GM18511 (cell line): Measurements from ENCODE around the gene NINL.
"Not testable (repeated sequence)": the region's sequence is repeated elsewhere in the genome, so short reads cannot be mapped to it uniquely, and the experiment has no call there.

Source experiments
- ATAC-seq: cut with Tn5 transposase; IDR thresholded peaks from one replicate; pipeline ENCODE4 v1.9.1; 2021; ENCODE audit warnings: mild to moderate bottlenecking, moderate library complexity; ENCODE audit not compliant: unreplicated experiment

NINL gene

DNA sequence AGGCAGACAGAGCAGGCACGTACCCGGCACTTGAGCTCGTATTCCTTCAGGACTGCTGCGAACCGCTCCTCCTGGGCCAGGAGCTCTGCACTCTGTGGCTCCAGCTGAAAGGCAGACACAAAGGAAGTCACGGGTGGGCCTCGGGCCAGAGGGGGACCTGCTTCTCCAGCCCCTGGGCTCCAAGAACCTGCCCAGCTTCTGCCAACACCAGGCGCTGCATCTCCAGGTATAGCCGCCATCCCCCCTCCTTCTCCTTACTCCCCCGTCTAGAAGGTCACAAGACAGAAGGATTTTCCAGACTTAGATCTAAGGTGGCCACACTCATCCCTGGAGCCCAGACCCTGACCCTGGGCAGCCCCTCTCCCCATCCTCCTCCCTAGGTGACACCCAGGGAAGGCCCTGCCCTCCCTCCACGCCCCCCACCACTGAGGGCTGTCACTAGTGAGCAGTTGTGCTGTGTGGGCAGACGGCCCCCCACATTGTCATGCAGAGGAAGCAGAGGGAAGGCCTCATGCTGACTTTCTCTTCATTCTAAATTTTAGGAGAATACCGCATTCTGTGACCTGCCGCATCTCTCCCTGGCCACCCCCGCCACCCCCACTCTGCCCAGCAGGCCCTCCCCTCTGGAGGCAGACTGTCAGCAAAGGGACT is 96.0 kb downstream of the NINL start:
- ATAC-seq = no peak

DNA sequence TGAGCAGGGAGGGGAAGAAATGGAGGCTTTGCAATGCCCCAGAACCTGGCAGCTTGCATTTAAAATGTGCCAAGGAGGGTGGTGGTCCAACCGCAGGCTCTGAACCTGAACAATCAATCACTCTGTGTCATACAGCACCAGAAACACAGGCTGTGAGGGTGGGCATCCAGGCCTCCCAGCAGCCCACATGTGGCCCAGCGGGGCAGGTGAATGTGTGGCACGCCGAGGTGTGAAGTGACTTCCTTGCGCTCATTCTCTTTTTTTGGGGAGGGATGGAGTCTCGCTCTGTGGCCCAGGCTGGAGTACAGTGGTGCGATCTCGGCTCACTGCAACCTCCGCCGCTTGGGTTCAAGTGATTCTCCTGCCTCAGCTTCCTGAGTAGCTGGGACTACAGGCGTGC is 97.4 kb downstream of the NINL start:
- ATAC-seq = no peak

DNA sequence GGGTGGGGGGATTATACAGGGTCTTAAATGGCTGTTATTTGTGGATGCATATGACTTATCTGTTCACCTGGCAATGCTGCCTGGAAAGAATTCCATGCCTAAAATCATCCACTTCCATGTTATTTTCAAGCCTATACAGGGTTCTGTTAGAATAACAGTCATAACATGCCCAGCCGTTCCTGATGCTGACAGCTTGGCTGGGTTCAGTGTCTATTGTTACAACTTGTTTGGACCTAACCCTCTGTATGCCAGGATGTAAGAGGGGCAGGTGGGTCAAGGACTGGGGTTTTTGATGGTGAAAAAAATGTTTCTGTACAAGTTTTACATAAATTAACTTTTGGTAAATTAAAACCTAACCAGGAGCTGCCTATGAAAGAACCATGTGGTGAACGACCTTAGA is 98.0 kb downstream of the NINL start:
- ATAC-seq = no peak

DNA sequence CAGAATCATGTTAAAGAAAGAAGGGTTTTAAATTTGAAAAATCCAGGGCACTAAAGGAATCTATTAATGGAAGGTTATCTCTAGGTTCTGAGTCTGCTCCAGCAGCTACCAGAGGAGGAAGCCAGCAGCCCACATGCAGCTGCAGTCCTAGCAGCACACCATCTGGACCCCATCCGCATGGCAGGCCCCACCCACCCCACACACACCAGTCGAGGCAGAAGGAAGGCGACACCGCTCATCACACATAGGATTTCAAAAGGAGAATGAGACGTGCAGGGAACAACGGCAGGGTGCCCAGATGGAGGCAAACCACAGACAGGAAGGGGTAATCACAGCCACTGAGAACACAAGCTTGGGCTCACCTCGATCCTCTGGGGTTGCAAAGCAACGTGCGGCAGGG is 99.0 kb downstream of the NINL start:
- ATAC-seq = no peak

DNA sequence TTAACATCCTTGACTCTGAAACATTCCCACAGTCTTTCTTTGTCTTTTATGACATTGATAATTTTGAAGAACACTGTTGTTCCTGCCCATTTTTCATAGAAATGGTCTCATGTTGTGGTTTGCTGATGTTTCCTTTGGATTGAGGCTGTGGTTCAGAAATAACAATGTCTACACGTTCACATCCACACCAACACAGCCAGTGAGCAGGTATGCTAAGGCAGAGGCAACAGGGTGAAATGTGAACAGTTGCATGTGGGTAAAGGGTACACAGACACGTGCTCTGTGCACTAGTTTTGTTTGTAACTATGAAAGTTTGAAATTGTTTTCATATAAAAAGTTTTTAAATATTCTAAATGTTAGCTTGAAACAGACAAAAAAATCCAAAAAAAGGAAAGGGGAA is 99.5 kb downstream of the NINL start:
- no peak for ATAC-seq

DNA sequence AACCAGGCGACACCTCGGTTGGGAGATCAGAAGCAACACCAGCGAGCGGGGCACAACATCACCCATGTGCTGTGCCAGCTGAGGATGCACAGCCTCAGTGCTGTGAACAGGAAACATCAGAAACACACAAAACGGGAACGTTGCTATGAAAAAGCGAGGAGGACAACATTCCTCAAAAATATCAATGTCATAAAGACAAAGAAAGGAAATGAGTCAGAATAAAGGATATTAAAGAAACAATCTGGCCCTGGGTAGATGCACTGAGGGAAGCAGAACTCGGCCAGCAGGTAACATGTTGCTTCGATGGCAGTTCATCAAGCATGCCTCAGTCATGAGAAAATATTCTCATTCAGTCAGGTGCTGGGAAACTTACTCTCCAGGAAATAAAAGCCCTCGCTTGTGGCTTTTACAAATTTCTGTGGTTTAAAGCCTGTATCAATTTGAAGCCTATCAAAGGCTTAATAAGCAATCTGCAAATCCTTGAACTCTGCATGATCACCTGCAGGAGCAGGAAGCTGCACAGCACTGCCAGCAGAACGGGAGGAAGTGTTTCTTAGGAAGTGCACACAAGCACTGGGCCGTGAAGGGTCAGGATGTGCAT is 100.3 kb downstream of the NINL start:
- ATAC-seq = no peak

DNA sequence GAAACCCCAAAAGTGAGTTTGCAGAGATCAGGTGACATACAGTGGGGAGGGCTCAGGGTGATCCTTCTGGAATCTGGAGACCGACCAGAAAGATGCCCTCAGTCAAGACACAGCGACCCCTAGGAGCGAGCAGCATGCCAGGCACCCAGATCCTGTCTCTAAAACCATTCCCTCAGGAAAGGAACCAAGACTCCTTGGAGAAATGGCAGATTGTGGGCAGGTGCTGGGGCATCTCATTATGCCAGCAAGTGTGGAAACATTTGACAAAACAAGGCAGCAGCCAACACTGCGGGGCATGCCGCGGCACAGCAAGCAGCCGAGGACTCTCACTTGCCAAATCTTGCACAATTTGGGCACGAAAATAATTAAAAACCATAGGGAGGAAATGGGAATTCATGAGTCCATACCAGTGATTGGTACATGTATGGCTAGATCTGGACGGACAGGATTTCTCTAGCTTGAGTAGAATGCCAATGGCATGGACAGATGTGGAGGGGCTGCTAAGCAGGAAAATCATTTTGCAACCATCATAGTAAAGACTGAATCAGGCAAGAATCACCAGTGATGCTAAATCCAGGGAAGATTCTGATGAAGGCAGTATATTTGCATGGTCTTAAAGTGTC is 101.0 kb downstream of the NINL start:
- no peak for ATAC-seq

DNA sequence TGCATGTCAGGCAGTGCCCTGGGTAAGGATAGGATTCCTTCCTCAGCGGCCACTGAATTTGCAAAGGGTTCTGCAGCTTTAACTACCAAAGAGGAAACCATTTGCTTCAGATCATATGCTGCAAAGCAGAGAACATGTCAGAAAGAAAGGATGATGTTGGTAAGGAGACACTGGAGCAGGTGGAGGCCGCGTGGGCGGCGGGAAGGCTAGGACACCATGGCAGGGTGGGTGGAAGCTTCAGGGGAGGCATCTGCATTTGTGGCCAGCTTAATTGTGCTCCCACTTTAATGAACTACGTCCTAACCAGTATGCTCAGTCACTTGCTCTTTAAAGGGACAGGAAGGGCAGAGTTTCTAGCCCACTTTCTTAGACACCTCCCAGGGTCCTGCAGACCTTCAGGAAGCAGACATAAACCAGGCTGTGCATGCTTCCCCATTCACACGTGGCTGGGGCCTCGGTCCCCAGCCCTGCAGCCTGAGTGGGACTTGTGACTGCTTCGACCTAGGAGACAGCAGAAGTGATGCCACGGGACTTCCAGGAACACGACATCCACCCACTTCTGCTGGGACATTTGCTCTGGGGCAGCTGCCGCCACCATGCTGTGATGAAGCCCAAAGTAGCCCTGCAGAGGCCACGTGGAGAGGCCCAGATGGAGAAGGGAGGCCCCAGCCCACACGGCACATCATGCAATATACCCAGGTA is 101.7 kb downstream of the NINL start:
- no peak for ATAC-seq

DNA sequence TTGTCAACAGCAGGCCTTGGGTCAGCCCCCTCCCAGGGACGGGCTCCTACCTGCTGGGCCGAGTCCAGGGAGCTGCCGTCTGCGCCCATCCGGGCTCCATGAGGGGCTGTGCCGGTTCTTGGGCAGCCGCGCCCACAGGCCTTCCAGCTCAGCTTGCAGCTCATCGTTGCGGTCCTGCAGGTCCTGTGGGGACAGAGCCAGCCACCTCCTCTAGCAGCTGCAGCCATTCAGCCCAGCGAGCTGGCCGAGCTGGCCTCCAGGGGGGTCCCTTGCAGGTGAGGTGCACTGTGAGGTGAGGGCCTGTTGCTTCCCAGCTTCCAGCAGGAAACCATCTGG is 103.4 kb downstream of the NINL start:
- ATAC-seq = no peak

DNA sequence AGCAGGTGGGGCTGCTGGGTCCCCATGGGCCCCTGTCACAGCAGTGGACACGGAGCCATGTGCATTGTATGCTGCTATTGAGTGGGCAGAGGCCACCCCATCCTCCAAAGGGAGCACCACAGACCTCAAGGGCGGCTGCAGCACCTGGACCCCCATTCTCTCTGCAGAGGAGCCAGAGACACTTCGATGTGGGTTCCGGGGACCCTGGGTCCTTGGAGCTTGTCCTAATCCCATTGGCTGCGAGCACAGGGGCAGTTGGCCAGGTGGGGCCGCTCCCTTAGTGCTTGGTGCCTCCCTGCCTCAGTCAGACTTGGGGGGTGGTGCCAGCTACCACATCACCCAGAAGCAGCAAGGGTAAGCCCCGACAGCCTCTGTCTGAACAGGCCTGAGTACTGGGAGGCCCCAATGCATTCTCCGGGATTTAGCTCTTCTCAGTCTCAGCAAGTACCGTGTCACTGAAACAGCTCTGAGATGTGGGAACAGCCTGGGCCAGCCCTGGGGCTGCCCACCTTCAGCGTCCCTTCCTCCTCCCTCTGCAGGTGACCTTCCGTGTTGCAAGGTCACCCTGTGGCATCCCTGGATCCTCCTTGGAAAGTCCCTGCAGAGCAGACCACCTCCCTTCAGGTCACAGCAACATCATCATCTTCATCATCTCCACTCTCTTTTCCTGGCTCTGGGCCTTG is 104.0 kb downstream of the NINL start:
- no peak for ATAC-seq

DNA sequence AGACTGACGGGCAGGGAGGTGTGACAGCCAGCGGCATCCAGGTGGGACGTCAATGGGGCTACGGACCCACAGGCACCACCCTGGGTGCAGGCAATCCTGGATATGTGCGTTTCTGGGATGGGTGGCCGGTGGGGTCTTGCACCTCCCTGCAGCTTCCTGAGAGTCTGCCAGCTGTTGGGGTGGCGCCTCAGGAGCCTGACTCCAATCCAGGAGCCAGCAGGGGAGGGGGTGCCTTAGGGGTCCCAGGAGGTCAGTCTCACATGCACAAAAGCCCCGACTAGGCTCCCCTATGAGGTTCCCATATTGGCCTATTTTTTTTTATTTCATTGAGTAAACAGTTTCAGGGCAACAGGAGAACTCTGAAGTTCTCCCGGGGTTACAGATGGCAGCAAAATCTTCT is 104.5 kb downstream of the NINL start:
- ATAC-seq = no peak

DNA sequence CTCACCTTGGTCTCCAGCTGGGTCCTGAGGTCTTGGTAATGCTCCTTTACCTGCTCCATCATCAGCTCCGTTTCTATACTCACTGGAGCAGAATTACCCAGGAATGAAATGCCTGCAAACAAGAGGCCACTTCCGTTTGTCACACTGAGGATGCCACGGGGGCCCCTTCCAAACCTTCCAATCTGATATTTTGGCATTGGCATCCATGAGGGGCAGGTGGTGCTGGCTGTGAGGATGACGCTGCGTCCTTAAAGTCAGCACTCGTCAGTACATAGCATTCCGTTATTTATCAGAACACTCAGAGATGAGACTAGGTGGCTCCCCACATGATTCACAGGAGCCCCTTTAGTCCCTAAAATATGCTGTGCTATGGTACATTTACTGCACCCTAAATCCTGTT is 105.2 kb downstream of the NINL start:
- no peak for ATAC-seq

DNA sequence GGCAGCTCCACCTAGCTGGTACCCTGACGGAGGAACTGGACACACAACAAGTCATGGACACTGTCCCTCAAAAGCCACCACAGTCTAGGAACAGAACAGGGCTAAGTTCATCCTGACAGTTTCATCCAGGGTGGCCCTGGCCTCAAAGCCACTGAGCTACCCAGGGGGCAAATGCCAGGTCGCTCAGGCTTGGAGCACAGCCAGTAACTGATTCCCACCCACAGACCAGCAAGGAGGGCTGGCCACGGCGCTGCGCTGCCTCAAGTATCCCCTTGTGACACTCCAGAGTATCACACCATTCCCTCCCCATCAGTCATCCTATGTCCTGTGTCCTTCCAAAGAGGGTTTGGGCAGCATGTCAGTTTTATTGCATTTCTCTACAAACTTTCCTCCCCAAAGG is 105.7 kb downstream of the NINL start:
- ATAC-seq = no peak

DNA sequence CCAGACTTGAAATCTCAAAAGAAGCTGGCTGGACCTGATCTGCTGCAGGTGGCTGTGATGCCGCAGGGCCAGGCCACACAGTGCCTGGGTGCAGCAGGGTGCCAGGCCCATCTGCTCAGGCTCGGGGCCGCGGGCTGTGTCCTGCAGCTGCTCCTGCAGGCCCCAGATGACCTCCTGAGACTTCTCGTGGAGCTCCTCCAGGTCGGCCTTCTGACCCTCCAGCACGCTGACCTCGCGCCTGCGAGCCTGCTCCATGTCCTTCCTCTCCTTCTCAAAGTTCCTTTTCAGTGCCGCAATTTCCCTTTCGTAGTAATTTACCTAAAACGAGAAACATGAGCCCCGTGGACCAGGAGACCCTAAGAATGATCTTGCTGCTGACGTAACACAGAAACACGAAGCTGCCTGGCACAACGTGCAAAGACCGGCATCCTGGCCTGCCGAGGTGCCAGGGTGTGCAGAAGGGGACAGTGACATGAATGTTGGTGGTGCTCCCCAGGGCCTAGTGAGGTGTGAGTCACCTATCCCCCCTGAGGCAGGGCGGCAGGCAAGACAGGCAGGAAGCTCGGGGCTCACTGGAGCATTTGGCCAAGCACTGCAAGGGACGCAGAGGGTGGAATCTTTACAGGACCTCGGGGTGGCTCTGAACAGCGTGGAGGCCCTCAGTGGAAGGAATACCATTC is 106.3 kb downstream of the NINL start:
- no peak for ATAC-seq

DNA sequence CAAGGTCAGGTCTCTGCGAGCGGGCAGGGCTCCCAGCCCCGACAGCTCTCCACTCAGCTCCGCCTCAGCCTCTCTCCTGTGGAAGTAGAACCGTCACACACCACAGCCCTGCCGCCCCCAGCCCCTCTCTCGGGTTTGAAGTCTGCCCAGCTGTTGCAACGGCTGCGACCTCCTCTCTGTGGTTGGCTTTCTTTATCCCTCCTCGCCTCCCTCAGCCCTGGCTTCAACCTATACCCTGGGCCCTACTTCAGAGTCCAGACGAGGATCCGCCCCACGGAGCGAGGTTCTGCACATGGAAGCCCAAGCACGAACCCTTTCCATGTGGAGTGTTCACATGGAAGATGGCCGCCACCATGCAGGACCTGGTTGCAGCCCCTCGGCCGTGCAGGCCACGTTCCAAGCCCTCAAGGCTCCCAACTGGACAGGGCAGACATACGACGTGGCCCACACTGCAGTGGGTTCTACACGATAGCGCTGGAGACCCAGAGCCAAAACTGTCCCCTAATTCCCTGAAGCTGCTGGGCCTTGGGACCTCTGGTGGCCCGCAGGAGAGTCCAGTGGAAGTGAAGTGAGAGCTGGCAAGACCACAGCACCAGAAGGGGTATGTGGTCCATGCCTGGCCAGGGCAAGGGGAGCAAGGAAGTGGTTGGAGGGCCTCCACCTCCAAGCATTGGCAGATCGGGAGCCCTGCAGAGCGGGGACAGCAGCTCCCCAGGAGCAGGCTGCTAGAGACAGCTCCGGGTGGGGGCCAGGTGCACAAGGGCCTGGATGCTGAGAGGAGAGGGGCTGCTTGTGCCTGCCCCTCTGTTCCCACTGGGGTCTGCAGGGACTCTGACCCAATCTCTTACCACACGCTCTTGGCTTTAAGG is 108.1 kb downstream of the NINL start:
- ATAC-seq = no peak

DNA sequence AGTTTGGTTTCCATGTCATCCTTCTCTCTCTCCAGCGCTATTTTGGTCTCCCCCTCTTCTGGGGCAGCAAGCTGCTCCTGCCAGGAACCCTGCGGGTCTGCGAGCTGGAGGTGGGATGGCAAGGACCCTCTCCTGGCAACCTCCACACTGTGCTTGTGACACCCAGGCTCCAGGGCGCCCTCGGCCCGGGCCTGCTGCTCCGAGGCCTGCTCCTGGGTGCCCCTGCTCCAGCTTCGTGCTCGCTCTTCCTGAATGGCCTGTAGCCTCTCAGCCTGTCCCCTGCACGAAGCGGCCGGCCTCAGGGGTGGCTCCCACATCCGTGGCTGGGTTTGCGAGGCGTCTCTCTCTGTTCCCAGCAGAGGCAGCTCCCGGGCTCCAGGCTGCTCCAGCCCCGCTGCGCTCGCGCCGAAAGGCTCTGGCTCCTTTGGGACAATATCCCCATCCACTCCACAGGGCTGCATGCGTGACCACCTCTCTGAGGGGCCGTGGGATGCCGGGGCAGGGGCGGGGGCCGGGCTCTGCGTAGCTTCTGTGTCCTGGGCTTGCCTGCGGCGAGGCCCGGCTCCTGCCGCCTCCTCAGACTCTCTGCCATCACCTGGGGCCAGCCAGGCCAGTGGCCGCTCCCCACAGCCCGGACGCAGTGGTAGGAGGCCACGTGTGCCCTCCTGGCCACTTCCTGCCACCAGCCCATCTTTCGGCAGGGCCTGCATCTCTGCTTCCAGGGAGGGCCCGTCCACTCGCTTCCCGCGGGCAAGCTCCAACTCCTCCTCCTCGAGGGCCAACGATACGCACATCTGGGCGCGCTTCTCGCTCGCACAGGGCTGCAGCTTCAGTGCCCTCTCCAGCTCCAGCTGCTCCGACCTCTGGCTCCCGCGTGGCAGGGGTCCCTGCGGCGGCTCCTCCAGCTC is 109.0 kb downstream of the NINL start:
- no peak for ATAC-seq

DNA sequence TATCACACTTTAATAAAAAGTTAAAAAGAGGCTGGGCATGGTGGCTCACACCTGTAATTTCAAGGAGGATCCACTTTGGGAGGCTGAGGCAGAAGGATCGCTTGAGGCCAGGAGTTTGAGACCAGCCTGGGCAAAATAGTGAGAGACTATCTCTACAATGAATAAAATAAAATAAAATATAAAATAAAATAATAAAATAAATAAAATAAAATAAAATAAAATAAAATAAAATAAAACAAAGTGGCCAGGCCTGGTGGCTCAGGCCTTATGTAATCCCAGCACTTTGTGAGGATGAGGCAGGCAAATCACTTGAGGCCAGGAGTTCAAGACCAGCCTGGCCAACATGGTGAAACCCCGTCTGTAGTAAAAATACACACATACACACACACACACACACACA is 112.0 kb downstream of the NINL start:
- not testable (repeated sequence) for ATAC-seq

DNA sequence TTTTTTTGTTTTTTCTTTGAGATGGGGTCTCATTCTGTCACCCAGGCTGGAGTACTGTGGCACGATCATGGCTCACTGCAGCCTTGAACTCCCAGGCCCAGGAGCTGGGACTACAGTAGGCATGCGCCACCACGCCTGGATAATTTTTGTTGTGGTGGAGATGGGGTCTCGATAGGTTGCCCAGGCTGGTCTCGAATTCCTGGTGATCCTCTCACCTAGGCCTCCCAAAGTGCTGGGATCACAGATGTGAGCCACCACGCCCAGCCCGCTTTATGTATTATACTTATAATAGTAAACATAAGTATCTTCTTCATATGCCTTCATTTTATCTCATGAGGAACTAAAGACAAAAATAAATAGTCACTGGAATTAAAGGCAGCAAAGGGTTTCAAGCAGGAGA is 114.3 kb downstream of the NINL start:
- ATAC-seq = no peak

DNA sequence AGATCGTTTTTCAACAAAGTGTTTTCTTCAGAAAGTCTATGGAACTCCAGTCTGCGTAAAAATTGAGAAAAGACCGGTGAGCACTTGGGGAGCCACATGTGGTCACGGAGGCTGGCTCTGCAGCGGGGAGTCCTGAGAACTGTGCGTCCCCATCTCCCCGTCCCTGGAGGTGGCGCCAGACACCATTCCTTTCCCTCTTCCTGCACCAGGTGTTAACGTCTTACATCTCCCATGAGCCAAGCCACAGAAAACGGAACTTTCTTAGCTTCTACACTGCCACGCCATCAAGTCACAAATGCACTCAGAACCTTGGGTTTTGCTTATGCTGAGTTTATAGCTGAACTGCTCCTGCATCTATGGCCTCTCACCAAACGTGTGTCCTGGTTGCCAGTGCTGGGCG is 115.3 kb downstream of the NINL start:
- ATAC-seq = peak; percentile 90
